ENCODE results near the gene SLC27A1. TPM values are rescaled to one million over a fixed set of nuclear protein-coding genes. Genes with fewer than 3 reads are reported as not detected.

The SLC27A1 gene
- total and polyA plus RNA-seq, 2 donors (not counting 3 experiments of a cell fraction or from before 2014, with no cell fraction given): 10.4 to 13.5 TPM

DNA sequence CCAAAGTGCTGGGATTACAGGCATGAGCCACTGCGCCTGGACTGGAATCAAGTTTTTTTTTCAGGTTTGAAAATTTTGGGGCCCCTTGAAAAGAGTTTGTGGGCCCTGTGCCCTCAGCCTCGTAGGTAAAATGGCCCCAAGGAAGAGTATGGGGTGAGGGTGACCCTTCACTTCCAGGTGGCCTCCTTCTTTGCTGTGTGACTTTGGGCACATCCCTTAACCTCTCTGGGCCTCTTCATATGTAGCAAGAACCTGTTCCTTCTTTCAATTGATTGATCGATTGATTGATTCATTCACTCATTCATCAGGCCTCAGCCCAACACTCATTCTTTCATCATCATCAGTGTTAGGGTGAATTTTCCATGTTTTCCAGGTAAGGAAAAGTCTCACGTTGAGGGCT is 18.5 kb upstream of the SLC27A1 start:
- Histone ChIP-seq H3K9ac (replicated peaks; ENCODE audit: extremely low read depth, insufficient read depth, low read length) (no peak overlapping the region), H3K4me1 (ENCODE audit: control insufficient read depth, extremely low read depth, insufficient read depth, low read length) (no peaks in the 10 kb centered on the region), H3K4me2 (ENCODE audit: insufficient read depth, low read length) (no peak overlapping the region), H2AFZ (ENCODE audit: low read depth, low read length) (no peak overlapping the region), H3K27me3 (ENCODE audit: control insufficient read depth in 2 of 2, insufficient read depth in 2 of 2, low read length in 2 of 2) (peaks cover 22 to 37% of the 10 kb centered on the region in 2 experiments), H3K4me3 (replicated peaks in 1 of 3; ENCODE audit: insufficient read depth in 1 of 3, low read depth in 1 of 3, low read length in 3 of 3) (no peak overlapping the region), H3K79me2 (ENCODE audit: control insufficient read depth, insufficient read depth, low read length) (no peaks in the 10 kb centered on the region), H3K36me3 (ENCODE audit: control insufficient read depth in 2 of 2, extremely low read depth in 1 of 2, insufficient read depth in 2 of 2, low read length in 2 of 2) (no peaks in the 10 kb centered on the region), H4K20me1 (replicated peaks; ENCODE audit: control insufficient read depth, extremely low read depth, insufficient read depth, low read length) (no peaks in the 10 kb centered on the region), H3K27ac (ENCODE audit: insufficient read depth, low read depth, low read length) (no peak overlapping the region), H3K9me3 (replicated peaks; ENCODE audit: control insufficient read depth, insufficient read depth, low read length) (no peaks in the 10 kb centered on the region), H3K9me1 (replicated peaks; ENCODE audit: control insufficient read depth, extremely low read depth, insufficient read depth, low read length) (no peaks in the 10 kb centered on the region)
- intact Hi-C loops (cut with micrococcal nuclease) (loop anchor here (5.0 kb wide), 1 partner anchor 325 kb away; no protein-coding TSS in a partner anchor), dilution Hi-C loops (cut with MboI; ENCODE audit: extremely low pct_ligation_motif_present, low sequenced_read_pairs) (no loop called here)
- no TSS peak for BruUV-seq (replicated peaks)
- DNase-seq (ENCODE audit: low read depth, low spot score) (no peak), FAIRE-seq (no peak)
- CTCF ChIA-PET: interaction anchor here (0.6 to 1.5 kb wide), 3 partner anchors 315 to 379 kb away, joined by 3 to 4 read pairs (median 3); no protein-coding TSS in a partner anchor
- POLR2A ChIA-PET: no interaction called here
- no peak for TF ChIP-seq FOS (IDR thresholded peaks at IDR 0.05; ENCODE audit: borderline replicate concordance, insufficient read depth, low read length)
- TF ChIP-seq, protein P1, sequence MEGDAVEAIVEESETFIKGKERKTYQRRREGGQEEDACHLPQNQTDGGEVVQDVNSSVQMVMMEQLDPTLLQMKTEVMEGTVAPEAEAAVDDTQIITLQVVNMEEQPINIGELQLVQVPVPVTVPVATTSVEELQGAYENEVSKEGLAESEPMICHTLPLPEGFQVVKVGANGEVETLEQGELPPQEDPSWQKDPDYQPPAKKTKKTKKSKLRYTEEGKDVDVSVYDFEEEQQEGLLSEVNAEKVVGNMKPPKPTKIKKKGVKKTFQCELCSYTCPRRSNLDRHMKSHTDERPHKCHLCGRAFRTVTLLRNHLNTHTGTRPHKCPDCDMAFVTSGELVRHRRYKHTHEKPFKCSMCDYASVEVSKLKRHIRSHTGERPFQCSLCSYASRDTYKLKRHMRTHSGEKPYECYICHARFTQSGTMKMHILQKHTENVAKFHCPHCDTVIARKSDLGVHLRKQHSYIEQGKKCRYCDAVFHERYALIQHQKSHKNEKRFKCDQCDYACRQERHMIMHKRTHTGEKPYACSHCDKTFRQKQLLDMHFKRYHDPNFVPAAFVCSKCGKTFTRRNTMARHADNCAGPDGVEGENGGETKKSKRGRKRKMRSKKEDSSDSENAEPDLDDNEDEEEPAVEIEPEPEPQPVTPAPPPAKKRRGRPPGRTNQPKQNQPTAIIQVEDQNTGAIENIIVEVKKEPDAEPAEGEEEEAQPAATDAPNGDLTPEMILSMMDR (IDR thresholded peaks at IDR 0.05; ENCODE audit: extremely low read depth in 1 of 2, insufficient read depth in 1 of 2, low read depth in 1 of 2, low read length in 2 of 2): no peak
- no peak for TF ChIP-seq EZH2 (IDR thresholded peaks at IDR 0.05; ENCODE audit: borderline replicate concordance, low read depth, low read length, severe bottlenecking)
- TF ChIP-seq GATA2 (IDR thresholded peaks at IDR 0.05; ENCODE audit: insufficient read depth, insufficient read length, low read depth, low read length): no peak
- no peak for TF ChIP-seq POLR2AphosphoS5 (IDR thresholded peaks at IDR 0.05; ENCODE audit: insufficient read depth, low read depth, low read length)
- TF ChIP-seq POLR2A (IDR thresholded peaks at IDR 0.05; ENCODE audit: low read depth, low read length): no peak
- TF ChIP-seq JUN (IDR thresholded peaks at IDR 0.05; ENCODE audit: borderline replicate concordance, insufficient read depth, insufficient read length, low read depth): no peak
- TF ChIP-seq MYC (IDR thresholded peaks at IDR 0.05; ENCODE audit: low read depth, low read length): no peak
- TF ChIP-seq, protein P2, sequence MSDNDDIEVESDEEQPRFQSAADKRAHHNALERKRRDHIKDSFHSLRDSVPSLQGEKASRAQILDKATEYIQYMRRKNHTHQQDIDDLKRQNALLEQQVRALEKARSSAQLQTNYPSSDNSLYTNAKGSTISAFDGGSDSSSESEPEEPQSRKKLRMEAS (IDR thresholded peaks at IDR 0.05; ENCODE audit: insufficient read depth, insufficient read length): no peak

All from endothelial cell of umbilical vein (primary cell).